GM19043 (cell line): Measurements from ENCODE around the gene RALGPS1.

Experiments
- ATAC-seq: cut with Tn5 transposase; IDR thresholded peaks from one replicate; pipeline ENCODE4 v1.9.1; 2021; ENCODE audit warnings: low read depth; ENCODE audit not compliant: unreplicated experiment

The RALGPS1 gene

GRCh38 chr9:127074561-127075548 is 160.3 kb downstream of the RALGPS1 start:
- ATAC-seq = no peak

DNA sequence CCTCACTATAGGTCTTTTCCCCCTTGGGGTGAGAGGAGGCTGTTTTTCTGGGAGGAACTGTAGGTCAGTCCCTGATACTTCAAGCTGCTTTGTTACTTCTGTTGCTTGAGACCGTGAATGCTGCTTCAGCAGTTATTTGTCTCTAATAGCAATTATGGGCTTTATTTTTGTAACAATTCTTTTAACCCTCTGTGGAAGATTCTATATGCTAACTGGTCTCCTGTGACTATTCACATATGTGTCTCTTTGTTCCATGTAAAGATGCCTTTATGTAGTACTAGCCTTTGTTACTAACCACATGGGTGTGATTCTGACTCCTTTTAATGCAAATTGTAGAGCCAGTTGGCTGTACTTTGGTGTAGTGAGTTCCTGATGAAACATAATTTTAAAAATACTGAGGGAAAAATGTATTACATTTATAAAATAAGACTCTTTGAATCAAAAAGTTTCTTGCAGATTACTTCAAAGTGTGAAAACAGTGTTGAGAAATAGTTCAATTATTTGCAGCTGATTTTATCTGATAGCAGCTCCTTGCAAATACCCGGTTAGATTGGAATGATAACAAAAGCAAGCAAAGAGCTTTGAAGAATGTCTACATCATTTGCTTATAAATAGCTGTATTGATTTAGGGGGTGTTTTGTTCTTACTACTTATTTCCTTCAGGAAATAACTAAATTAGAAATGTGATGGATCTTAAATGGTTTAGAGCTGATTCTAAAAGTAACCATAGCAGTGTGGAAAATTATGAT is 161.2 kb downstream of the RALGPS1 start:
- ATAC-seq = no peak

GRCh38 chr9:127076860-127077643 is 162.5 kb downstream of the RALGPS1 start:
- ATAC-seq = no peak

- ATAC-seq = no peak
Measured at GRCh38 chr9:127077644-127077946, 163.0 kb downstream of the RALGPS1 start.

DNA sequence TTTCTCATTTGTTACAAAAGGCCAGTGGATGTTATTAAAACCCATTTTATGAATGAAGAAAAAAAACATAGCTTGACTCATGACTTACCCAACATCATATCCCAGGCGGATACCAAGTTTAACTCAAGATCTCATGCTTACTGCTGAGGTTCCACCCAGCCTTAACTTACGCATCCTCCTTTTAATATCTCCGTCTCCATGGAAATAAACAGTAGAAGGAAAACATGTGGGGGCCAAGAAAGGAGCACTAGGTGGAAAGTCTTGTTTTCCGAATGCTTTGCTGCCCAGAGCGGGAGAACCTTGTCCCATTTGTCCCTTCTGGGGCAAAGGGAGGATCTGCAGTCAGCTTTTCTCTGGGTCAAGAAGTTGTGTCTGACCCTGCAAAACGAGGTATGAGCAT is 163.8 kb downstream of the RALGPS1 start:
- no peak for ATAC-seq

GRCh38 chr9:127078988-127079387 is 164.4 kb downstream of the RALGPS1 start:
- ATAC-seq = no peak

GRCh38 chr9:127079446-127080140 is 165.0 kb downstream of the RALGPS1 start:
- no peak for ATAC-seq

GRCh38 chr9:127081250-127082185 is 166.9 kb downstream of the RALGPS1 start:
- no peak for ATAC-seq

DNA sequence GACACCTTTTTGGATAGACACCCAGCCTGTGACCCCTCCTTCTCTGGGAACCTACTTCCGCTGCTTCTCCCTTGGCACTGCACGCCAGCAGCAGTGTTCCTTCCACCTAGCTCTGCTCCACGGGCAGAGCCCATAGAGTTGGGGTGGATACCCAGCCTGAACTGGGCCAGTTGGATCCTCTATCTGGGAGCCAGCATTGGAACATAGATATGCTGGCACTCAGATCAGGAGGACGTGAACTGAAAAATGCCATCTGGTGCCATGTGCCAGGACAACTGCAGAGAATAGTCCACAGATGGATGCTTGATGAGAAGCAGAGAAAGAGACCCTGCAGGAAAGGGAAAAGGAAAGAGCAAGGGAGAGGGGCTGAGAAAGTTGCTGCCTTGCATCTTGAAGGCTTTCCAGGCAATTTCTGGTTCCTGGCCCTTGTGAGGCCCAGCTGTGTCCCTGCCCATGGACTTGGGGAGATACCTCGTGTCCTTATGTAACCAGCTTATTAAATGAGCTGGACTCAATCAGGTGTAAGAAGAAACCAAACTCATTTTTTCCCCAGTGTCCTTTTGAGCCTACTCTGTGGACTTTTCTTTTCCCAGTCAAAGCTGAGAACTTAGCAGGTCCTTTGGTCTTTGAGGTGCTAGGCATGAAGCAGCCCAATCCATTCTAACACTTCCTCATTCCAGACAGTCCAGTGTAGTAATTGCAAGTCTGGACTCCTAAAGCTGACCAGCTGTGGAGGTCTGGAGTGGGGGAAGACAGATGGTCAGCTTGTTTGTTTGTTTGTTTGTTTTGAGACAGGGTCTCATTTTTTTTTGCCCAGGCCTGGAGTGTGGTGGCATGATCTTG is 168.8 kb downstream of the RALGPS1 start:
- ATAC-seq = no peak

DNA sequence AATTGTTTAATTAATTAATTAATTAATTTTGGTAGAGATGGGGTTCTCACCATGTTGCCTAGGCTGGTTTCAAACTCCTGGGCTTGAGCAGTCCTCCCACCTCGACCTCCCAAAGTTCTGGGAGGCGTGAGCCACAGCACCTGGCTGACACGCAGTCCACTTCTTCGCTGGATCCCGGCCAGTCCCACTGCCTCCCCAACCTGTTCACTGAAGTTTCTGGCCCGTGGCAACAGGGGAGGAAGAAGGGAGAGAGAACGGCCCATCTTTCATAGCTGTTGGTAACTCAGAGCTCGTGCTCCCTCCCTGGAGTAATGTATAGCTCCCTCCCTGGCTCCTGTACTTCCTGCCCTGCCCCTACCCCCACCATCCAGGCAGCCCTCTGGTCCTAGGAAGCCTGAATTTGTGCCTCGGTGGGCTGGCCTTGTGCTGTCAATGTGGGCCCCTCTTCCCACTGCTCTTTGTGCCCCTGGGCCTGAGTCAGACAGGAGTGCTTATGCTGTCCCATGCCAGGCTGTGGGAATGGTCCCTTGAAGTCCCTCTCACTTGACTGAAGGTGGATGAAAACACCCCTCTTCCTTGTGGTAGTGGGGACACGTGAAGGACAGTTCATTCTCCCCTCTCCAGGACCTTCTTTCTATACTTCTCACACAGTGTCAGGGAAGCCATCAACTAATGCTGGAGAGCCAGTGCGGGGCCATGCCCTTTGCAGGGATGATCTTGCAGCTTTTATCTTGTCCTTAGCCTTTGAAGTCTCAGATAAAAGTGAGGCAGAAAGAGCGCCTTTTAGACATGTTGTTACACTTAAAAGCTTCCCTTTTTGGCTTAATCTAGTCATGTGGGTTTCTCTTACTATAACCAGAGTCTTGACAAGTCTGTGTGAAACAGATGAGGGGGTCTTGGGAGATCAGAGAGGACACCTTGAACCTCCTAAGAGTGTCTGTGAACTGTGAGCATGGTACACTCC is 169.8 kb downstream of the RALGPS1 start:
- ATAC-seq = no peak

GRCh38 chr9:127085186-127085585 is 170.6 kb downstream of the RALGPS1 start:
- ATAC-seq = no peak

DNA sequence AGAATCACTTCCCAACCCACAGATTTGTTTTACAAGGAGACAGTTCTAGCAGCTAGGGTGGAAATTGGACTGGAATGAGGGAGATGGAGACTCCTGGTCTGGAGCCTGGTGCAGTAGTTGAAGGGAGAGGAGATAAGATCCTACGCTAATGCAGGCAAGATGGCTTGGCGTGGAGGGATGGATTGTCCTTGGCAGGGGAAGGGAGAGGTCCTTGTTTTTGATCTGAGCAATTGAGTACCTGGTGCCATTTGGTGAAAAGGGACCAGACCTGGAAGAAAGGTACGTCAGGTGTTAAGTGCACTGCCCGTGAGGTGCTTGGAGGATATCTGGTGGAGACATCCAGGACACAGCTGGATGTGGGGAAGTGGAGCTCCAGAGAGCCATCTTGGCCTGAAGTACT is 172.2 kb downstream of the RALGPS1 start:
- no peak for ATAC-seq

GRCh38 chr9:127087411-127087810 is 172.8 kb downstream of the RALGPS1 start:
- ATAC-seq = no peak

- no peak for ATAC-seq
Measured at GRCh38 chr9:127087836-127088235, 173.3 kb downstream of the RALGPS1 start.

DNA sequence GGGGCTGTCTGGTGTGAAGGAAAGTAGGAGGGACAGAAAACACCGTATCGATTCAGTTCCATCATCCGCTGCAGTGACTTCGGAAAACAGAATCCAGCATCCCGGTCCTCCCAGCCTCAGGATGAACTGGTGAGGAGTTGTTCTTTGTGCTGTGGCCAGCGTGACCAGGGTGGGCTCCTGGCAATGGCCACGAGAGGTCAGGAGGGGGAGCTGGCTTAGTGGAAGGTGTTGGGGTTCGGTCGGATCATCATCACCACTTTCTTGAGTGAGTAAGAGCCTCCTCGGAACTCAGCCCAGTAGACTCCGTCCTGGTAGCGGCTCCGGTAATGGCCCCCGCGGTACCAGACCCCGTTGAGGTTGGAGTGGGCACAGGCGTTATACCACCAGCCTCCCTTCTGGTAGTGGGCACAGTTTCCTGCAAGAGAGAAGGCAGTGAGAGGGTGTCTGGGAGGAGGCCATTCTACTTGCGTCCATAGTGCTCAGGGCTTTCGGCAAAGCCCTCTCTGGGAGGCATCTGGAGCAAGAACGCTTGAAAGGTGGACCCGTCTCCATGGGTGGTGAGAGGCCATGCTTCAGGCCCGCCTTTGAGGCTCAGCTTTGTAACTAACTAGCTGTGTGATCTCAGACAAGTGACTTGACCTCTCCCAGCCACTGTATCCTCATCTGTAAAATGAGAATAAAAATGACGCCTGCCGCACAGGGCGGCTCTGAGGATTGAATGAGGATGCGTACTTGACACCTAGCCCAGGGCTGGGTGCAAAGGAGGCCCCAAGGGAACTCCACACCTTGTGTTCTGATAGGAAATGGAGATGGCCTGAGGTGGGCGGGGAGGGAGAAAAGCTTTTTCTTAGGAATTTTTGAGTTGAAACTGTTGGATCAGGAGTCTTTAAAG is 174.4 kb downstream of the RALGPS1 start:
- no peak for ATAC-seq

DNA sequence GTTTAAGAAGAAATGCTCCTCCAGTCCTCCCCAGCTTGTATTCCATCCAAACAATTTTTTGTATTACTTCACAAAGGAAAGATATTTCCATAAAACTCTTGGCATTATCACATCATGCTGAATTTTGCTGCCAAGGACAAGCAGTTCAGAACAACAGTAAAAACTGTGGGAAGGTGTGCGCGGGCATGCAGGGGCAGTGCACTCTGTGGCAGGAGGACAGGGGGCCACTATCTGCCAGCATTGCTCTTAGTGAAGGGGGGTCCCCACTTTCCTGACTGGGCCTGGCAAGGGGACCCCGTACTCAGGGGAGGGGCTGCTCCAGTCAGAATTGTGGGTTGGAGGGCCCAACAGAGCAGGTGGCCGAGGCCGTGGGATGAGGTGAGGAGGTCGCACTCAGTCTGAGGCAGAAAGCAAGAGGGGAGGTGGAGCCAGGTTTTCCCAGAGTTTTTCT is 175.1 kb downstream of the RALGPS1 start:
- no peak for ATAC-seq
